ENCODE results near the gene HERC4.
A peak's percentile ranks its signal among the peaks of the same experiment; 100 is the strongest.

Gene HERC4, protein sequence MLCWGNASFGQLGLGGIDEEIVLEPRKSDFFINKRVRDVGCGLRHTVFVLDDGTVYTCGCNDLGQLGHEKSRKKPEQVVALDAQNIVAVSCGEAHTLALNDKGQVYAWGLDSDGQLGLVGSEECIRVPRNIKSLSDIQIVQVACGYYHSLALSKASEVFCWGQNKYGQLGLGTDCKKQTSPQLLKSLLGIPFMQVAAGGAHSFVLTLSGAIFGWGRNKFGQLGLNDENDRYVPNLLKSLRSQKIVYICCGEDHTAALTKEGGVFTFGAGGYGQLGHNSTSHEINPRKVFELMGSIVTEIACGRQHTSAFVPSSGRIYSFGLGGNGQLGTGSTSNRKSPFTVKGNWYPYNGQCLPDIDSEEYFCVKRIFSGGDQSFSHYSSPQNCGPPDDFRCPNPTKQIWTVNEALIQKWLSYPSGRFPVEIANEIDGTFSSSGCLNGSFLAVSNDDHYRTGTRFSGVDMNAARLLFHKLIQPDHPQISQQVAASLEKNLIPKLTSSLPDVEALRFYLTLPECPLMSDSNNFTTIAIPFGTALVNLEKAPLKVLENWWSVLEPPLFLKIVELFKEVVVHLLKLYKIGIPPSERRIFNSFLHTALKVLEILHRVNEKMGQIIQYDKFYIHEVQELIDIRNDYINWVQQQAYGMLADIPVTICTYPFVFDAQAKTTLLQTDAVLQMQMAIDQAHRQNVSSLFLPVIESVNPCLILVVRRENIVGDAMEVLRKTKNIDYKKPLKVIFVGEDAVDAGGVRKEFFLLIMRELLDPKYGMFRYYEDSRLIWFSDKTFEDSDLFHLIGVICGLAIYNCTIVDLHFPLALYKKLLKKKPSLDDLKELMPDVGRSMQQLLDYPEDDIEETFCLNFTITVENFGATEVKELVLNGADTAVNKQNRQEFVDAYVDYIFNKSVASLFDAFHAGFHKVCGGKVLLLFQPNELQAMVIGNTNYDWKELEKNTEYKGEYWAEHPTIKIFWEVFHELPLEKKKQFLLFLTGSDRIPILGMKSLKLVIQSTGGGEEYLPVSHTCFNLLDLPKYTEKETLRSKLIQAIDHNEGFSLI

DNA sequence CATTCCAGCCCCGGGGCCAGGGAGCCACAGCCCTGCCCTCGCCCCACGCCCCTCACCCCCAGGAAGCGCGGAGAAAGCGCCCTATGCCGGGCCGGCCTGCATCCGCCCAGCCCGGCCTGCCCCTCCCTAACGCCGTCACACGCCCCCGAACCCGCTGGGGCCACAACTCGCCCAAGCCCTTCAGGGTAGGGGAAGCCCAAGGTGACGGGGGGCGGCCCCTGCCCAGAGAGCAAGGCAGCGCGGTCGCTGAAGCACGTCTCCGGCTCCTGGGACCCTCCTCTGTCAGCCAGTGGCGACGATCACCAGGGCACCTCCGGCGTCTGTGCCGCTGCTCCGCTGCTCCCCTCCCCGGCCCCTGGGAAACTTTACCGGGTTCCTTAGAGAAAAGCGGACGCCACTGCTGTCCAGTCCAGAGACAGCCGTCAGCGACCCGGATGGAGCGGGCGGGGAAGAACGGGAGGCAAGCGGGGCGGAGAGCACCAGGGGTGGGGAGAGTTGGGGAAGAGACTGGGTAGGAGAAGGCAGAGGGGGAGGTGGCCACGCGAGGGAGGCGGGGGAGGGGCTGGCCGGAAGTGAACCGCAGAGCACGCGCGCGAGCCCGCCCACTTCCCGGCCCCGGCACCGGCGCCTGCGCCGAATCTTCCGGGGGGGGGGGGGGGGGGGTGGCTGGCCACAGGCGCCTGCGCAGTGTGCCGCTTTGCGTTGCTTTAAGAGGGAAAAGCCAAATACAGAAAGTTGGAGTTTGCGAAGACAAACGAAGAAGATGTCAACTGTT lies at the start of gene HERC4:
HERC4 (minus strand) TSS at position 509 of the 775 bp plus-strand sequence. CDS start 2,175 bp downstream, outside the sequence.
- DNase-seq (ENCODE audit: low read depth, low spot score) = peak; percentile 80

DNA sequence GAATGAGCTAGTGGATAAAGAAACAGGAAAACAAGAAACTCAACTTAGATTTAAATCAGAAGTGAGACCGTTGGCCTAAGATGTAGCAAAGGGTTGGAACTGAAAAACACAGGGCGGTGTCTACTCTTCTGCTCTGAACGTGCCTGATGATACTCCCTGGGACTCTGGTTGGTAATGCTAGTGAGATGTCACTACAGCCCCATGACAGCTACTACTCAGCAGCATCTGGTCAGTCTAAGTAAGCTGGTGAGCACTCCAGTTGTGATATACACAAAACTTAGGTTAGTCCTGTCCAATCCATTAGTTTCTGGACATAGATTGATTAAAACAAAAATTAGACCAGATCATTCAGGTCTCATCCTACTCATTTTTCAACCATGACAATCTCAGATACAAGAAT lies 49.6 kb upstream of the HERC4 start:
- DNase-seq (ENCODE audit: low read depth, low spot score) = no peak

DNA sequence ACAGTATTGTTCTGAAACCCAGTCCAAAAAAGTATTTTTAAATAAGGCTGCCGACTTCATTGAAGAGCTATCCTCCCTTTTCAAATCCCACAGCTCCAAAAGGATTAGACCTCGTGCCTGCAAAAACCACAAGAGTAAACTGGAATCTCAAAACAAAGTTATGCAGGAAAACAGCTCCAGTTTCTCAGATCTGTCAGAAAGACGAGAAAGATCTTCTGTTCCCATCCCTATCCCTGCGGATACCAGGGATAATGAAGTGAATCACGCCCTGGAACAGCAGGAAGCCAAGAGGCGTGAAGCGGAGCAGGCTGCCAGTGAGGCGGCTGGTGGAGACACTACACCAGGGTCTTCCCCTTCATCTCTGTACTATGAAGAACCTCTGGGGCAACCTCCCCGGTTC lies 46.8 kb upstream of the HERC4 start:
- DNase-seq (ENCODE audit: low read depth, low spot score) = no peak

DNA sequence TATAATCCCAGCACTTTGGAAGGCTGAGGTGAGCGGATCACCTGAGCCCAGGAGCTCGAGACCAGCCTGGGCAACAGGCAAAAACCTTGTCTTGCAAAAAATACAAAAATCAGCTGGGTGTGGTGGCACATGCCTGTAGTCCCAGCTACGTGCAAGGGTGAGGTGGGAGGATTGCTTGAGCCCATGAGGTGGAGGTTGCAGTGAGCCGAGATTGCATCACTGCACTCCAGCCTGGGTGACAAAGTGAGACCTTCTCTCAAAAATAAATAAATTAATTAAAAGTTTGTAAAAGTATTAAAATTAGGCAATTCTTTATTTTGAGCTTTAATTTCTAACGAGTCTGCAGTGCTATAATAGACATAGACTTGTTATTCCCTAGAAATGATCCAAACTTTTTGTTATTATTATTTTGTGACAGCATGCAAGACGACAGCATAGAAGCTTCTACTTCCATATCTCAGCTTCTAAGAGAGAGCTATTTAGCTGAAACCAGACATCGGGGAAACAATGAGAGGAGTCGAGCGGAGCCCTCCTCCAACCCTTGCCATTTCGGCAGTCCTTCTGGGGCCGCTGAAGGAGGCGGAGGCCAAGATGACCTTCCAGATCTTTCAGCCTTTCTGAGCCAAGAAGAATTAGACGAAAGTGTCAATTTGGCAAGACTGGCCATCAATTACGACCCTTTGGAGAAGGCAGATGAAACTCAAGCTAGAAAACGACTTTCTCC lies 46.1 kb upstream of the HERC4 start:
- no peak for DNase-seq (ENCODE audit: low read depth, low spot score)

DNA sequence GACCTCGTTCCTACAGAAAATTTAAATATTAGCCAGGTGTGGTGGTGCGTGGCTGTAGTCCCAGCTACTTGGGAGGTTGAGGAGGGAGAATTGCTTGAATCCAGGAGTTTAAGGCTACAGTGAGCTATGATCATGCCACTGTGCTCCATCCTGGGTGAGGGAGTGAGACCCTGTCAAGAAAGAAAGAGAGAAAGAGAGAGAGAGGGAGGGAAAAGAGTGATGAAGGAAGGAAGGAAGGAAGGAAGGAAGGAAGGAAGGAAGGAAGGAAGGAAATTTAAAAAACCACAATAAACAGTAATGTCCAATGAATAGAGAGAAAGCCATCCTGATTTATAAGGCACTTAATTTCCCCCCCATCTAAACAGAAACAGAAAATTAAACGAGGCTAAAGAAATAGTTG lies 43.6 kb upstream of the HERC4 start:
- DNase-seq (ENCODE audit: low read depth, low spot score) = no peak

DNA sequence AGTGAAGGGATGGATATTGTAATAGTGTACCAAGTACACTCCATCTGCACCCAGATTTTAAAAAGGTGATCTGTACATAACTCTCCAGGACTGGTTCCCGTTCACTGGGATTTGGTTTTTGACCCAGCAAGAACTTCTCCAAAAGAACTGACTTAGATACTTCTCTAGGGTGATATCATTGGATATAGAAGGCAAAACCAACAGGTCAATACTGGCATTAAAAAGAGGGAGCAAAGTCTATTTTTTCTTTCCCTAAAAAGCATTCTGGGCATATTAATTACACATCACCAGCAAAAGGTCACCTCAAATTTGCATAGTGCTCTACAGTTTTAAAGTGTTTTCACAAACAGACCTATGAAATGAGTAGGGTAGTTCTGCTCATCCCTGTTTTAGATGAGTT lies 37.8 kb upstream of the HERC4 start:
- no peak for DNase-seq (ENCODE audit: low read depth, low spot score)

DNA sequence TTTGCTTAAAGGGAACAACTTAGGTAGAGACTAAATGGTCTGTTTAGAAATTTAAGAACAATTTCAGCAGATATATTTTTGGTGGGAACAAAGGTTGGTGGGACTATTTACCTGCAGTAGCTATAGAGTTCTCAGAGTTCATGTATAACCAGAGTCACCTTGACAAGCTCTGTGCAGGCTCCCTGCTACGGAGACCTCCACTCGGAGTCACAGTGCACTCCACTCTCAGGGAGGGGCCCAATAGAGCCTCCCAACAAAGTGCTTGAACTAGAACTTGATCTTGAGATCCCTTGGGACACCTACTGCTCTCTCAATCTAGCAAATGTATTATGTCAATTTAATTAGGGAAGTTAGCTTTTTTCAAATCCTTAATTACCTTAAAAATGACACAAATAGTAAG lies 36.5 kb upstream of the HERC4 start:
- DNase-seq (ENCODE audit: low read depth, low spot score) = no peak

DNA sequence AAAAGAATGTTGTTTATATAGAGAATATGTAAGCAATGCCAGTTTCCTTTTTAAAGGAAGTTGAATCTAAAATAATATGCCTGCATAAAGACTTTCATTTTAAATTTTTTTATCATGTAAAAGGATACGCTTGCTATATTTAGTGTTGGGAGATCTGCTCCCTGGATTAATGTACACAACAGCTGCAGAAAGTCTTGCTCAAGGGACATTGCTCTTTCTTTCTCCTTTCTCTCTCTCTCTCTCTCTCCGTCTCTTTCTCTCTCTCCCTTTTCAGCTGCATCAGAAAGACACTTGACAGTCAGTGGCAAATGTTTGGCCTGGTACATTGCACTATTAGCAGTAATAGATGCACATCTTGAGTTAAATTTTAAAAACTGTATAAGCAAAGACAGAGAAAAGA lies 34.9 kb upstream of the HERC4 start:
- DNase-seq (ENCODE audit: low read depth, low spot score) = no peak

DNA sequence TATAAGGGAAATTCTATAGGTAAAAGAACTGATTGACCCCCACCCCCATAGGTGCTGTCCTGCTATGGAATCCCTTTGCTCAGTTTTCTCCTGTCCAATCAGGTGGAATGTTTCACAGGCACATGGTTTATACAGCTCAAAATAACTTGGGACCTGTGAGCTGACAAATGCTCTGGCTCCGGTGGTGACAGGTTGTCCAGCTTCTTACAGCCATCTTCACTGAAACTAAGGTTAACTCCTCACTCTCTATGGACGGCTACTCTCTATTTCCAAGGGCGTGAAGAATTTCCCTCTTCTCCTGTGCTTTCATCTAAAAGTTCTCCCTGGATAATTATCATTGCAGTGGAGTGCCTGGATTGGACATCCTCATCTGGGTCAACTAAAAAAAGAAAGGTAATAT lies 34.2 kb upstream of the HERC4 start, which contains the start of gene MYPN:
MYPN (plus strand) TSS at position 158 of the 400 bp plus-strand sequence. CDS start 11,951 bp downstream, outside the sequence.
- no peak for DNase-seq (ENCODE audit: low read depth, low spot score)

DNA sequence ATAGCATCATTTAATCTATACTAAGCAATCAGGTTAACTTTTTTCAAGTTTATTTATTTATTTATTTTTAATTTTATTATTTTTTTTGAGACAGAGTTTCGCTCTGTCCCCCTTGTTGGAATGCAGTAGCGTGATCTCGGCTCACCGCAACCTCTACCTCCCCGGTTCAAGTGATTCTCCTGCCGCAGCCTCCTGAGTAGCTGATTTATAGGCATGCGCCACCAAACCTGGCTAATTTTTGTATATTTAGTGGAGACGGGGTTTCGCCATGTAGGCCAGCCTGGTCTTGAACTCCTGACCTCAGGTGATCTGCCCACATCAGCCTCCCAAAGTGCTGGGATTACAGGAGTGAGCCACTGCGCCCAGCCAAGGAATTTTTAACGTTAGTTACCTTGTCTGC lies 33.6 kb upstream of the HERC4 start:
- no peak for DNase-seq (ENCODE audit: low read depth, low spot score)

DNA sequence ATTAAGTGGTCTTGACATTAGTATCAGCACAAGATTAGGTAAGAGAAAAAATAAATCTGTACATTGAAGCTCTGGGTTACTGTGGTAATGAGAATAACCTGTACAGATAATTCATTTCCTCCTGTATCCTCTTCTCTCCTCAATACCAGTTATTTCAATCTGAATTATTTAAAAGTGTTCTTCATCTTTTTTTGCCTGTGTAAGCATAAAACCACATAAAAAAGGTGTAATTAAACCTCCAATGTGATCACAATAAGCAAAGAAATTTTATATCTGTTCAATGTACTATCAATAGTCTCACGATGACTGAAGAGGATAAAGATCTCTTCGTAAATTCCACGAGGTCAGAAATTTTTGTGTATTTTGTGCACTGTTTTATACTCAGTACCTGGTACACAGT lies 33.0 kb upstream of the HERC4 start:
- DNase-seq (ENCODE audit: low read depth, low spot score) = no peak

DNA sequence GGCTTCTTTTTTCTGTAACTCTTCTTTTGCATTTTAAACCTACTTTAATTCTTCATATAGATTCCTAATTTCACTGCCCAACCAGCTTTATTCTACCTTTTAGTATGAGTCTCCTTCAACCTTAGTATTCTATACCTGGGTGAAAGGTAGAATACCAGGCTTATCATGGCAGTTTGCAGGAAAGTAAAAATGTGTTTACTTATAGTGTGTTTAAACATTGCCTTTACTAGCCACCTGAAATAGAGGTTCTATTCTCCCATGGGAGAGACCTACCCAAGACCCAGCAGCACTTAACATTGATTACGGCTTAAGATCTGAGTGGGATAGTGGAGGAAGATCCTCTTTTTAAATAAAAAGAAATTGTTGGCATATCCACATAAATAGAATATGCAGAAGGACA lies 32.6 kb upstream of the HERC4 start:
- no peak for DNase-seq (ENCODE audit: low read depth, low spot score)

DNA sequence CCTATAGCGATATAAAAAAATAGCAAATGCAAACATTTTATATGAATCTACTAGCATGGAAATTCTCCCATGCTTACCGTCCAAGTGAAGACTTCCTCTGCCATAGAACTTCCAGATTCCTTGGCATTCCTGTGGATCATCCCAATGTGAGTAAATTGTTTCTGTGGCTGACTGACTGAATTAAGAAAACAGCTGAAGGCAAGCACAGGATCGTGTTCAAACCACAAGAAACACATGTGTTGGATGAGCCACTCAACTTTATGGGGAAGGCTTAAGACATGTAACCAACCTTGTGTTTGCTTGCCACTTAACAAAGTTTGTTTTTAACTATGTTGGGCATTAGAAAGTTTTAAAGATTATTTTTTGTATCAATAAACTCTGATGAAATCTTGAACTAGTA lies 31.6 kb upstream of the HERC4 start:
- DNase-seq (ENCODE audit: low read depth, low spot score) = peak; percentile 49

DNA sequence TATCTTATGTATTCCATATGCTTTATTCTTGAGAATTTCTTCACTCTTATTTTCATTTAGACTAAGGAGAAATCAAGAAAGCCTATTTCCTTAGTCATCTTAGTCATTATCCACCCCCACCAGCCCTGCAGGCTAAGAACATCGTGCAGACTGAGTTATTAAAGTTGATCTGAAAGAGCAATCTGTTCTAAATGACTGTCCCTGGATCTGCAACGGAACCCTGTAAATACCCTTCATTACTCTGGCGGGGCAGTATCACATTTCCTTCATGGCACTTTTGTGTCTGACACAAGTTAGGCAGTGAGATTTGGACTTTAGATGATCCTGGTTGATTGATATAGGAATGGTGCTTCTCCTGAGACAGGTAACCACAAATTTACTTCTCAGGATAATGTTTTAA lies 30.7 kb upstream of the HERC4 start:
- DNase-seq (ENCODE audit: low read depth, low spot score) = no peak

DNA sequence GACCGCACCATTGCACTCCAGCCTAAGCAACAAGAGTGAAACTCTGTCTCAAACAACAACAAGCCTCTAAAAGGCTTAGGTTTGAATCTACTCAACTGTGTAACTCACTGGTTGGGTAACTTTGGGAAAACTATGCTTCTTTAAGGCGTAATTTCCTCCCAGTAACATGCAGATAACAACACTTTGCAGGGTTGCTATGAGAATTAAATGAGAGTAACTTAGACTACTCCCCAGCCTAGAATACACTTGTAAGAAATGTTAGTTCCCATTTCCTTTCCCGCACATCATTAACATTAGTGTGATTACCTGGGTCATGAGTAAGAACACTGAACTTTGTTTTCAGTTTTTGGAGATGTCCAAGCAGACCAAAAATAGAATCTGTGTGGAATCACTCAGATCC lies 28.8 kb upstream of the HERC4 start:
- DNase-seq (ENCODE audit: low read depth, low spot score) = no peak

DNA sequence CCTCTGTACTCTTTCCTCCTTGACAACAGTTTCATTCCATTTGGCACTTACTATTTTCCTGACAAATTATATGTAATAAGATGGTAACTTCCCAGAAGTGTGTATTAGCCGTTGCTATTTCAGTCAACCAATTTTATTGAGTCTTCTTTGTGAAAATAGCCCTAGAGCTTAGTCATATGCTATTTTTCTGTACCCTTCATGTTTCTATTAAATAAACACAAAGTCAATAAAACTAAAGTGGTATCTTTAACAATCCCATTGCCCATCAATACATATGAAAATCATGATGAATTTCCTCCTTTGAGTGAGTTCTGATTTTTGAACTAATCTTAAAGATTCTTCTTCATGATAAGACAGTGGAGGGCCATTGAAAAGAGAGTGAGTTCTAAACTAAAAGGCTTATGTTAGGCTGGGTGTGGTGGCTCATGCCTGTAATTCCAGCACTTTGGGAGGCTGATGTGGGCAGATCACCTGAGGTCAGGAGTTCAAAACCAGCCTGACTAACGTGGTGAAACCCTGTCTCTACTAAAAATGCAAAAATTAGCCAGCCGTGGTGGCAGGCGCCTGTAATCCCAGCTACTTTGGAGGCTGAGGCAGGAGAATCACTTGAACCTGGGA lies 28.3 kb upstream of the HERC4 start:
- DNase-seq (ENCODE audit: low read depth, low spot score) = no peak

DNA sequence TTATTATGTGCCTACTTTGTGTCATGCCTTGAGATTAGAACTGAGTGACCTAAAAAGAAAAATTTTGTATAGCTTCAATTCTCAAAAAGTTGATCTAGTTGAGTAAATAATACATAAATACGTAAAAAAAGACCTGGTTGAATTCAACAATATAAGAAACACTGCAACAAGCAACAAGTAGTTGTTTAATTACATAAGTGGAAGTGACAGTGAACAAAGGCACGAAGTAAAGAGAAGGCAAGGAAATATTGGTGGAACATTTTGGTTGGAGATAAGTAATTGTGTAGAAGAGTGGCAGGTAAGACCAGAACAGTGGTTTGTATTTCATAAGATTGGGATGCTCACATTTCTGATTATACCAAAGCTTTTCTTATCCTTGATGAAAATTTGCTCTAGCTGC lies 26.0 kb upstream of the HERC4 start:
- DNase-seq (ENCODE audit: low read depth, low spot score) = no peak

DNA sequence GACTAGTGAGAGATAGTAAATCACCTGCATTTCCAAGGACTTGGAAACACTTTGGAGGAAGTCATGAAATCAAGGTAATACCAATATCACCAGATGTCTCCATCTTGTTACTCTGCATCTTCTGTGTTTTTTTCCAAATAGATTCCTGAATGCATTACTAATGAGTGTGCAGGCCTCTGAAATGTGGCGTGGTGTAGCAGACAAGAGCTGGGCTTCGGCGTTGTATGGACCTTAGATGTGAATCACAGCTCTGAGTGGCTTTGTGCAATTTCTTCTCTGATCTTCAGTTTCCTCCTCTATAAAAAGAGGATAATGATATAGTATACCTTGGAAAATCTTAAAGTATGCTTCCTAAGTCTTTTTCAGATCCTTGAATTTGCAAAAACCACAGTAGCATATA lies 24.7 kb upstream of the HERC4 start:
- no peak for DNase-seq (ENCODE audit: low read depth, low spot score)

DNA sequence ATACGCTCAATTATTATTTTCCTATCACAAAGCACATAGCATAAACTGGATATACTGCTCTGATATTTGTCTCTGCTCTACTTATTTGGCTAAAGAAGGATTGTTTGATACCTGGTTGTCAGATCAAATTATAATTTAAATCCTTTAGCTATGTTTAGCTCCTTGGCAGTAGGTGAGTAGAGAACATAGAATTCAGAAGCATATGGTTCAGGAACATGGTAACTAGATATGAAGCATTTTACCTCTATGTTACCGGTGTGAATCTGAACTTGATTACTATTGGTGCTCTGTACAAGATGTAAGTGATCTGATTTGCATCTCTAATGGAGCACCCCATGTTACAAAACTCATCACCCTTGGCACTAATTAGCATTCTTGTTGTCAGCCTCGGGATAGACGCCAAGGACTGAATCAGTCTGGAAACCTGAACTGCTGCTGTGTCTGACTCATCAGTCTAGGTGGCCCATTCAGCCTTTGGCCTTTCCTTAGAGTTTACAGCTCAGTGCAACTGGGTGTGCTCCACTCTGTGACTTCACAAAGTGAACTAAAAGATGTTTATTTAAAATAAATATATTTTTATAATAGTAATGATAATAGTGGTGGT lies 21.9 kb upstream of the HERC4 start:
- DNase-seq (ENCODE audit: low read depth, low spot score) = peak; percentile 57

DNA sequence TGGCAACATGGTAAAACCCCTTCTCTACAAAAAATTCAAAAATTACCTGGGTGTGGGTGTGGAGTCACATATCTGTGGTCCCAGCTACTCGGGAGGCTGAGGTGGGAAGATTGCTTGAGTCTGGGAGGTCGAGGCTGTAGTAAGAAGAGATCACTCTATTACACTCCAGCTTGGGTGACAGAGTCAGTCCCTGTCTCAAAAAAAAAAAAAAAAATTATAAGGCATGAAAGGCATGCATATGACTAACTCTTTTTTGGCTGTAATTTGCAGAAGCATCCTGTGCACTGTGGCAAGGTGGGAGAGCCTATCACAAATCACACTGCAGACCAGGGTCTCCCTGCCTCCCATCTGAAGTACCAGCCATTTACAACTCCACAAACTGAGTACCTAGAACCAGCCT lies 20.1 kb upstream of the HERC4 start:
- DNase-seq (ENCODE audit: low read depth, low spot score) = no peak
